Right atrium auricular region (tissue), 2 donors: Measurements from ENCODE around the gene NCLN. TPM values are rescaled to one million over a fixed set of nuclear protein-coding genes. Genes with fewer than 3 reads are reported as not detected.
"Not testable (repeated sequence)": the region's sequence is repeated elsewhere in the genome, so short reads cannot be mapped to it uniquely, and the experiment has no call there.

Experiments
- DNase-seq: peaks from one replicate; pipeline ENCODE4 v3.0.0-alpha.2; 2019; ENCODE audit warnings: low spot score
- H3K27ac ChIP-seq, 2 donors: fragments of 200-600 bp; sonication (generic); 1 replicate in 1 of 2; 2 replicates in 1 of 2; pipeline ENCODE4 v1.5.1; 2016 to 2019
- H3K27me3 ChIP-seq, 2 donors: fragments of 200-600 bp; sonication (generic); one replicate each; pipeline versions ENCODE4 v1.5.1 to v1.6.0; 2017 to 2019
- H3K36me3 ChIP-seq: fragments of 200-600 bp; sonication (generic); one replicate; pipeline ENCODE4 v1.5.1; 2016
- H3K4me1 ChIP-seq, 2 donors: fragments of 200-600 bp; sonication (generic); one replicate each; pipeline versions ENCODE4 v1.5.1 to v1.6.0; 2017 to 2019
- H3K4me3 ChIP-seq, 2 donors: fragments of 200-600 bp; sonication (generic); 1 replicate in 1 of 2; 2 replicates in 1 of 2; pipeline ENCODE4 v1.5.1; 2017 to 2019; ENCODE audit warnings: mild to moderate bottlenecking in 1 of 2, moderate library complexity in 1 of 2
- H3K9me3 ChIP-seq, 2 donors: fragments of 200-600 bp; sonication (generic); one replicate each; pipeline ENCODE4 v1.5.1; 2019
- total RNA-seq, 2 donors: library from RNA; depleted of rRNA; stranded (reverse); fragments of >200 nt; gene quantifications; one replicate each; pipeline ENCODE4 v1.1.0, GENCODE V29; 2016
- TF ChIP-seq, protein P1 (sequence below), 2 donors: fragments of 200-600 bp; sonication (generic); IDR thresholded peaks; one replicate each; pipeline ENCODE4 v1.5.1; 2019; ENCODE audit warnings: antibody characterized with exemption in 2 of 2

NCLN gene
- total RNA-seq, 2 donors from 2014 or later, result 23.3 to 24.9 TPM

GRCh38 chr19:3234800-3235199 is 49.1 kb downstream of the NCLN start:
- no peaks in the 10 kb centered on the region for H3K36me3 ChIP-seq
- no peaks in the 10 kb centered on the region for H3K27me3 ChIP-seq
- no peak overlapping the region for H3K27ac ChIP-seq
- no peaks in the 10 kb centered on the region for H3K4me1 ChIP-seq
- no peak for DNase-seq
- no peaks in the 10 kb centered on the region for H3K9me3 ChIP-seq
- TF ChIP-seq, protein P1, sequence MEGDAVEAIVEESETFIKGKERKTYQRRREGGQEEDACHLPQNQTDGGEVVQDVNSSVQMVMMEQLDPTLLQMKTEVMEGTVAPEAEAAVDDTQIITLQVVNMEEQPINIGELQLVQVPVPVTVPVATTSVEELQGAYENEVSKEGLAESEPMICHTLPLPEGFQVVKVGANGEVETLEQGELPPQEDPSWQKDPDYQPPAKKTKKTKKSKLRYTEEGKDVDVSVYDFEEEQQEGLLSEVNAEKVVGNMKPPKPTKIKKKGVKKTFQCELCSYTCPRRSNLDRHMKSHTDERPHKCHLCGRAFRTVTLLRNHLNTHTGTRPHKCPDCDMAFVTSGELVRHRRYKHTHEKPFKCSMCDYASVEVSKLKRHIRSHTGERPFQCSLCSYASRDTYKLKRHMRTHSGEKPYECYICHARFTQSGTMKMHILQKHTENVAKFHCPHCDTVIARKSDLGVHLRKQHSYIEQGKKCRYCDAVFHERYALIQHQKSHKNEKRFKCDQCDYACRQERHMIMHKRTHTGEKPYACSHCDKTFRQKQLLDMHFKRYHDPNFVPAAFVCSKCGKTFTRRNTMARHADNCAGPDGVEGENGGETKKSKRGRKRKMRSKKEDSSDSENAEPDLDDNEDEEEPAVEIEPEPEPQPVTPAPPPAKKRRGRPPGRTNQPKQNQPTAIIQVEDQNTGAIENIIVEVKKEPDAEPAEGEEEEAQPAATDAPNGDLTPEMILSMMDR (IDR thresholded peaks at IDR 0.05), result no peak
- no peak overlapping the region for H3K4me3 ChIP-seq

- not testable (repeated sequence) for H3K4me1 ChIP-seq, H3K27me3 ChIP-seq, H3K9me3 ChIP-seq, H3K36me3 ChIP-seq, DNase-seq, H3K4me3 ChIP-seq, H3K27ac ChIP-seq
These were observed 49.9 kb downstream of the NCLN start for GRCh38 chr19:3235604-3236003.

GRCh38 chr19:3236272-3236671 is 50.5 kb downstream of the NCLN start:
- H3K27me3 ChIP-seq, result no peaks in the 10 kb centered on the region
- TF ChIP-seq, protein P1 (IDR thresholded peaks at IDR 0.05), result no peak

GRCh38 chr19:3238066-3238561 is 52.4 kb downstream of the NCLN start:
- Histone ChIP-seq H3K27ac (no peak overlapping the region), H3K4me1 (no peaks in the 10 kb centered on the region), H3K4me3 (no peak overlapping the region), H3K27me3 (no peaks in the 10 kb centered on the region), H3K36me3 (no peaks in the 10 kb centered on the region), H3K9me3 (no peaks in the 10 kb centered on the region)
- TF ChIP-seq, protein P1 (IDR thresholded peaks at IDR 0.05), result no peak
- DNase-seq, result no peak

More at GRCh38 chr19:3236272-3236671, 50.5 kb downstream of the NCLN start:
- DNase-seq, result no peak
- no peak overlapping the region for H3K4me3 ChIP-seq
- no peaks in the 10 kb centered on the region for H3K4me1 ChIP-seq
- H3K36me3 ChIP-seq, result no peaks in the 10 kb centered on the region
- no peaks in the 10 kb centered on the region for H3K9me3 ChIP-seq
- no peak overlapping the region for H3K27ac ChIP-seq

GRCh38 chr19:3239367-3239766 is 53.6 kb downstream of the NCLN start:
- no peak for DNase-seq
- TF ChIP-seq, protein P1 (IDR thresholded peaks at IDR 0.05), result no peak
- Histone ChIP-seq H3K9me3 (no peaks in the 10 kb centered on the region), H3K27me3 (no peaks in the 10 kb centered on the region), H3K4me1 (no peaks in the 10 kb centered on the region), H3K4me3 (no peak overlapping the region), H3K36me3 (no peaks in the 10 kb centered on the region), H3K27ac (no peak overlapping the region)

DNA sequence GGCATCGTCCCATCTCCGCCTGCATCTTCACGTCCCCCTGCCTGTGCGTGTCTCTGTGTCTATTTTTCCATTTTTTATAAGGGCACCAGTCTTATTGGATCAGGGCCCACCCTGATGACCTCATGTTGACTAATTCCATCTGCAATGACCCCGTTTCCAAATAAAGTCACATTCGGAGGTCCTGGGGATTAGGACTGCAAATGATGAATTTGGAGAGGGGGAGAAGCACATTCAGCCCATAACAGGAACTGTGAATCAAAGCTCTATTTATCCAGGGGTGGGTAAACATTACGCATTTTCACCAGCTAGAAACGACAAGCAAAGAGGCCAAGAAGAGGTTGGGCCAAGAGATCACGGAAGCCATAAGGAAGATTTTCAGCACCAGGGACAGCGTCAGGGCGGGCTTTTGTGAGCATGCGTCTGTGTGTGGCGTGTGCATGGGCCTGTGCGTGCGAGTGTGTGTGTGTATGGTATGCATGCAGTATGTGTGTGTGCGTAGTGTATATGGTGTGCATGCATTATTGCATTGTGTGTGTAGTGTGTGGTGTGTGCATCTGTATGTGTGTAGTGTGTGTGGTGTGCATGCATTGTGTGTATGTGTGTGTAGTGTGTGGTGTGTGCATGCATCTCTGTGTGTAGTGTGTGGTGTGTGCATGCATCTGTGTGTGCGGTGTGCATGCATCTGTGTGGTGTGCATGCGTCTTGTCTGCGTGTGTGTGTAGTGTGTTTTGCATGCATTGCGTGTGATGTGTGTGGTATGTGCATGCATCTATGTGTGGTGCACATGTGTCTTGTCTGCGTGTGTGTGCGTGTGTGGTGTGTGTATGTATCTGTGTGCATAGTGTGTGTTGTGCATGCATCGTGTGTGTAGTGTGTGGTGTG is 58.3 kb downstream of the NCLN start:
- Histone ChIP-seq H3K4me3 (no peak overlapping the region), H3K9me3 (no peaks in the 10 kb centered on the region), H3K27me3 (no peaks in the 10 kb centered on the region), H3K4me1 (no peaks in the 10 kb centered on the region), H3K27ac (no peak overlapping the region), H3K36me3 (no peaks in the 10 kb centered on the region)
- TF ChIP-seq, protein P1 (IDR thresholded peaks at IDR 0.05), result no peak
- no peak for DNase-seq
